Stimulated activated memory B cell treated with anti-CD40 and anti-IgM and Interleukin-4, amounts not matched to agents 10 μg/mL and 1 μg/mL and 100 μg/mL, for 72 hours (primary cell): ENCODE data around the gene CHD1.

Experiments used
- ATAC-seq: fragments of 150-1000 bp; cut with Tn5 transposase; 2 replicates; pipeline ENCODE4 v1.10.0; 2021
- H3K27ac Mint-ChIP-seq: one replicate; pipeline ENCODE4 v1.8.0; 2022; ENCODE audit warnings: mild to moderate bottlenecking, mixed read lengths
- H3K27me3 Mint-ChIP-seq: one replicate; pipeline ENCODE4 v1.8.0; 2022; ENCODE audit warnings: mixed read lengths
- H3K36me3 Mint-ChIP-seq: one replicate; pipeline ENCODE4 v1.8.0; 2022; ENCODE audit warnings: mixed read lengths
- H3K4me1 Mint-ChIP-seq: one replicate; pipeline ENCODE4 v1.8.0; 2022; ENCODE audit warnings: mixed read lengths
- H3K4me3 Mint-ChIP-seq: one replicate; pipeline ENCODE4 v1.8.0; 2022; ENCODE audit warnings: mild to moderate bottlenecking, moderate library complexity, mixed read lengths
- H3K9me3 Mint-ChIP-seq: one replicate; pipeline ENCODE4 v1.8.0; 2022; ENCODE audit warnings: mixed read lengths

CHD1 gene

DNA sequence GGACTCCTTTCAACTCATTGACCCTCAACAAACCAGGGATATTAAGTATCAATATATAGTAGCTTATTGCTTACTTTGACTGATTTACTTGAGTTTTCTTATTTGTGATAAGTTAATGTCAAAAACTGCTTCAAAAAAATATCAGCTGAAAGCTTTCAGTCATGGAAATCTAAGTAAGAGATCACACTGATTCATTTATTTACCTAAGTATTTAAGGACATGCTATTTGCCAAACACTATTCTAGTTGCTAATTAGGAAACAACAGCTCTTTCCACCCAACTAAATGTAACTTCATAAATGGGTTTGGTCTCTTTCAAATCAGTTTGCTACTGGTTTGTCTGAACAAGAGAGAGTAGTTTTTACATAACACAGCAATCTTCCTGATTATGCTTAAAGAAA, 48.2 kb downstream of the CHD1 start:
- Mint-ChIP-seq H3K4me3 (no peak overlapping the region), H3K9me3 (no peaks in the 10 kb centered on the region), H3K27me3 (no peaks in the 10 kb centered on the region), H3K36me3 (peaks cover 63% of the 10 kb centered on the region), H3K4me1 (peaks cover 5% of the 10 kb centered on the region), H3K27ac (no peak overlapping the region)
- no peak for ATAC-seq

DNA sequence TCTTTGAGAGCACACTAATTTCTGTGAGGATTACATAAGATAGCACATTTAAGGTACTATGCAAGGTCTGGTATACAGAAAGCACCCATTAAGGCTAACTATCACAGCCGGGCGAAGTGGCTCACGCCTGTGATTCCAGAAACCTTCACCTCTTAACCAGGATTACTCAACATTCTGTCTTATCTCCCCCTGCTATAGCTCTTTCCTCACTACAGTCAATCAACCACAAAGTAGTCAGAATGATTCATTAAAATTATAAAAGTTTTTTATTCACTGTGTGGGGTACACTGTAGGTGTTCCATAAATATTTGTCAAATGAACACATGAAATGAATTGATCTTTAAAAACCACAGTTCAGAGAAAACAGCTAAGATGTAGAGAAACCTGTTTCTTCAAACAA, 48.7 kb downstream of the CHD1 start:
- H3K4me1 Mint-ChIP-seq, result peaks cover 5% of the 10 kb centered on the region
- no peak overlapping the region for H3K4me3 Mint-ChIP-seq
- H3K9me3 Mint-ChIP-seq, result no peaks in the 10 kb centered on the region
- H3K27me3 Mint-ChIP-seq, result no peaks in the 10 kb centered on the region
- peaks cover 63% of the 10 kb centered on the region for H3K36me3 Mint-ChIP-seq
- no peak overlapping the region for H3K27ac Mint-ChIP-seq
- no peak for ATAC-seq

DNA sequence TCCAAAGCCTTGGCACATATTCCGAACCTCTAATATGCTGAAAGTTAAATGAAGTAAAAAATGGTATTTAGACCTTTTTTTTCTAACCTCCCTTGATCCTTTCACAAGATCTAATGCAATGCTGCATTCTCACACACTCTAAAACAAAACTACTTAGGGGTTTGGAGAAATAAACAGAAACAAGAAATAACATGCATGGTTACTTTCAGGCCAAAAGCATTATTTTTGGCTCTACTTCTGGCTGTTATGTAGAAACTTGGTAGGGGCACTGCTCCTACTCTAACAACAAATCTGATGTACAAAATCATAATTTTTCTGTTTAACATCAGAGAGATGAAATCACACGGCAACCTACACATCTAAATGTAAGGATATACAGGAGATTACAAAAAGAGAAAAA, 51.2 kb downstream of the CHD1 start:
- no peak for ATAC-seq
- no peak overlapping the region for H3K27ac Mint-ChIP-seq
- H3K4me1 Mint-ChIP-seq, result peaks cover 5% of the 10 kb centered on the region
- H3K27me3 Mint-ChIP-seq, result no peaks in the 10 kb centered on the region
- no peak overlapping the region for H3K4me3 Mint-ChIP-seq
- H3K9me3 Mint-ChIP-seq, result no peaks in the 10 kb centered on the region
- H3K36me3 Mint-ChIP-seq, result peaks cover 46% of the 10 kb centered on the region

DNA sequence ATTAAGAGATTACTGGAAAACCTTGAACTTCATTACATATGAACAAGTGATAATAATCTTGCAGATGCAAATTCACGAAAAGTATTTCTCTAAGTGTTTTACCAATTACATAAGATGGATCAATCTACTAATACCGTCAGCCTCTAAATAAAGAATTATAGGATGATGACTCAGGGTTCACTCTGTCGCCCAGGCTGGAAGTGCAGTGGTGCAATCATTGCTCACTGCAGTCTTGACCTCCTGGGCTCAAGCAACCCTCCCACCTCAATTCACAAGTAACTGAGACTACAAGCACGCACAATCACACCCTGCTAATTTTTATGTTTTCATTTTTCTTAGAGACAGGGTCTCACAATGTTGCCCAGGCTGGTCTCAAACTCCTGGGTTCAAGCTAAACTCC, 56.1 kb downstream of the CHD1 start:
- H3K27ac Mint-ChIP-seq, result no peak overlapping the region
- ATAC-seq, result no peak
- no peaks in the 10 kb centered on the region for H3K27me3 Mint-ChIP-seq
- peaks cover 44% of the 10 kb centered on the region for H3K36me3 Mint-ChIP-seq
- H3K4me3 Mint-ChIP-seq, result no peak overlapping the region
- no peaks in the 10 kb centered on the region for H3K9me3 Mint-ChIP-seq
- H3K4me1 Mint-ChIP-seq, result no peaks in the 10 kb centered on the region

DNA sequence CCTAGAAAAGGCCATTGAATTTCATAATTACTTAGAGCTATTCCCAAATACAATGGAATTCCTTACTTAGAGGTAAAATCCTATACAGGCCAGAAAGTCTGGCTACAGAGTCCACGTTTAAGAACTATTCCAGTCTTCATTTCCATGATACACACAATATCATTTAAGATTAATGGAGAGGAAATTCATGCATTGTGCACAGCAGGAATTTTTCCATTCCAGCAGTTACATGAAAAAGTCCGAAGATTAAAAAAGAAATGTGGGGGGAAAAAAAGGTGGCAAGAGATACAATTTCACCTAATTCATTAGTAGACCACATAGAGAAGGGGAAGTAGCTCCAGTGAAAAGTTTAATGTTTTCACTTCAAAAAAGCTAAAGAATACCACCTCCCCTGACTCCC, 63.1 kb downstream of the CHD1 start:
- no peak for ATAC-seq
- Mint-ChIP-seq H3K9me3 (no peaks in the 10 kb centered on the region), H3K4me1 (no peaks in the 10 kb centered on the region), H3K27ac (no peak overlapping the region), H3K27me3 (no peaks in the 10 kb centered on the region), H3K36me3 (peaks cover 49% of the 10 kb centered on the region), H3K4me3 (no peak overlapping the region)

DNA sequence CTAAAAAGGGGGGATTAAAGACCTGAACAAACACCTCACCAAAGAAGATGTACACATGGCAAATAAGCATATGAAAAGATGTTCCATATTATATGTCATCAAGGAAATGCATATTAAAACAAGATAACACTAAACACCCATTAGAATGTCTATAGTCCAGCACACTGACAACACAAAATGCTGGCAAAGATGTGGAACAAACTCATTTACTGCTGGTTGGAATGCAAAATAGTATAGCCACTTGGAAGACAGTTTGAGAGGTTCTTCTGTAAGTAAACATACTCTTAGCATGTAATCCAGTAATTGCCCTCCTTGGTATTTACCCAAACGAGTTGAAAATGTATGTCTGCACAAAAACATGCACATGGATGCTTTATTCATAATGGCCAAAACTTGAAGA, 81.8 kb downstream of the CHD1 start:
- no peak overlapping the region for H3K27ac Mint-ChIP-seq
- no peaks in the 10 kb centered on the region for H3K9me3 Mint-ChIP-seq
- ATAC-seq, result no peak
- H3K36me3 Mint-ChIP-seq, result no peaks in the 10 kb centered on the region
- no peaks in the 10 kb centered on the region for H3K4me1 Mint-ChIP-seq
- H3K27me3 Mint-ChIP-seq, result no peaks in the 10 kb centered on the region
- H3K4me3 Mint-ChIP-seq, result no peak overlapping the region

DNA sequence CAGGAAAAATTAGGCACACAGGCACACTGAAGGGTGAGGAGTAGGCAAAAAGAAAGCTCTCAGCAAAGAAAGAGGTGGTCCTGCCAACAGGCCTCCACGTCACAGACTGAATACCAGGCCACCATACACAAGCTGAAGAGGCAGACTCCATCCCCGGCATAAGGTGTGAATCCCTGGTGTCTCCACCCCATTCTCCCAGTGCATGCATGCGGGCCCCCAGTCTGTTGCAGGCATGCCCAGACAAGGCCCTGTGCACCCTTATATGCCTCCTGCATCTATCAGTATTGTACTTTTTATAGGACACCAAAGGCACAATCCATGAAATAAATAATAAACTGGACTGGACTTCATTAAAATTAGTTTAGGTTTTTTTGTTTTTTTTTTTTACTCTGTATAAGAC, 82.3 kb downstream of the CHD1 start:
- no peak for ATAC-seq
- H3K9me3 Mint-ChIP-seq, result no peaks in the 10 kb centered on the region
- no peaks in the 10 kb centered on the region for H3K27me3 Mint-ChIP-seq
- H3K27ac Mint-ChIP-seq, result no peak overlapping the region
- H3K4me3 Mint-ChIP-seq, result no peak overlapping the region
- H3K36me3 Mint-ChIP-seq, result no peaks in the 10 kb centered on the region
- H3K4me1 Mint-ChIP-seq, result no peaks in the 10 kb centered on the region

DNA sequence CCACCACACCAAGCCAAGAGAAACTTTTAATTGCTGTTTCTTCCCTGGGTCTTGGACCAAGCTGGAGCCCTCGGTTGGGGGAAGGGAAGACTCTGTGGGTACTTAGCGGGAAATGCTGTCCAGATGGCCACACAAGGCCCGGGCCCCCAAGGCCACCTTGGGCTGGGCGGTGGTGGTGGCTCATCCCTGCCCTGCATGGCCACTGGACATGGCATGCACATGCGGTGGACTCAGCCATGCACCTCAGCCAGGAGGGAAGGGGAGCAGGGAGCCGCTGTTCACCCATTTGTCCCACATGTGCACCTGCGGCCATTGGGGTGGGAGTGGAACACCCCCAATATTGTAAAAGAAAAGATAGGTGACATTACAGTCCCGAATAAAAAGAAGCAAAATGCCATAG, 82.9 kb downstream of the CHD1 start:
- no peaks in the 10 kb centered on the region for H3K36me3 Mint-ChIP-seq
- no peak for ATAC-seq
- H3K27me3 Mint-ChIP-seq, result no peaks in the 10 kb centered on the region
- no peak overlapping the region for H3K27ac Mint-ChIP-seq
- H3K4me1 Mint-ChIP-seq, result no peaks in the 10 kb centered on the region
- no peak overlapping the region for H3K4me3 Mint-ChIP-seq
- no peaks in the 10 kb centered on the region for H3K9me3 Mint-ChIP-seq

DNA sequence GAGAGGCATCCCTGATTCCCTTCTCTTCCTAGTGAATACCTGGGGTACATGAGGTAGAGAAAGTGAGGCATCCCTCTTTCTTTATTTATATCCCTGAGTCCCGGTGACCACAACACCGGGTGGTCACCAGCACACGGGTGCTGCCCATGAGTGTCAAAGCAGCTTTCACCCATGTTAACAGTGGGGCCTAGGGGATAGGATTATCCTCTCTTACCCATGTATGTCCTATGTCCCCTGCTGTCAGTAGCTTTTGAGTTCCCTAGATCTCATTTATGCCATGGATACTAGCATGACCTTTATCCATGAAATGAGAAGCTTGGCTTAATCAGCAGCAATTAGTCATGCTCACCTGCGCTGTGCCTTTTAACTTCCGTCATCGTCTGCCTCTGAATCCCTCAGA, 83.9 kb downstream of the CHD1 start:
- Mint-ChIP-seq H3K4me3 (no peak overlapping the region), H3K27me3 (no peaks in the 10 kb centered on the region), H3K9me3 (no peaks in the 10 kb centered on the region), H3K27ac (no peak overlapping the region), H3K36me3 (no peaks in the 10 kb centered on the region), H3K4me1 (no peaks in the 10 kb centered on the region)
- no peak for ATAC-seq

DNA sequence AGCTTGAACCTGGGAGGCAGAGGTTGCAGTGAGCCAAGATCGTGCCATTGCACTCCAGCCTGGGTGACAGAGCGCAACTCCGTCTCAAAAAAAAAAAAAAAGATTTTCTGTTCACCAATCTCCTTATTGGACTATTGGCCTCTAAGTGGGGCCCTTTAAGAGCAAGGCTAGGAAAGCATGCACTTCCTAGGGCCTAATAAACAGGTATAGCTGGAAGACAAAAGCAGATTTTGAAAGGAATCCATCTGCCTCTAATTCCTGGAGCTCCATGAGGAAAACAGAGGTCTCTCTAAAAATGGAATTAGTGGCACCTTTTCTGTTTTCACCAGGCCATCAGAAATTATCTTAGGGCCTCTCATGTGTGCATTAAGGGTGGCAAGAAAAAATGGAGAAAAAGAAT, 85.3 kb downstream of the CHD1 start:
- ATAC-seq, result no peak
- H3K27ac Mint-ChIP-seq, result no peak overlapping the region
- H3K36me3 Mint-ChIP-seq, result no peaks in the 10 kb centered on the region
- no peaks in the 10 kb centered on the region for H3K4me1 Mint-ChIP-seq
- no peak overlapping the region for H3K4me3 Mint-ChIP-seq
- no peaks in the 10 kb centered on the region for H3K27me3 Mint-ChIP-seq
- no peaks in the 10 kb centered on the region for H3K9me3 Mint-ChIP-seq

DNA sequence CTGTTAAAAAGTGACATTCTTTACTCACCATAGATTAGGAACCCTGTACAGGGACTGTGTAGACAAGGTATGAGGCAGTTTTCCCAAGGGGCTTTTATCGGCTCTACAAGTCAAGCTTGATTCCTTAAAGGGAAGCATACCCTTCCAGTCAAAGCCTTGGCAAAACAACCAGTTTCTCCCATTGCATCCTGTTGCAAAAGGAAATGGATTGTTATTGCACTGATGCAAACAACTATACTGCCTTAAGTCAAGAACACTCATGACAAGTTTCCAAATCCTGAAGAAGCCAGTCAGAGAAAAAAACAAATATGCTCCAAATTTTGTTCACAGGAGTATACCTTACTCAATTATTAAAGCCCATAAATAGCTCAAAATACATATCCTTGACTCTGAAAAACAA, 87.9 kb downstream of the CHD1 start:
- Mint-ChIP-seq H3K27me3 (no peaks in the 10 kb centered on the region), H3K9me3 (no peaks in the 10 kb centered on the region), H3K36me3 (no peaks in the 10 kb centered on the region), H3K27ac (no peak overlapping the region), H3K4me1 (no peaks in the 10 kb centered on the region), H3K4me3 (no peak overlapping the region)
- ATAC-seq, result no peak

DNA sequence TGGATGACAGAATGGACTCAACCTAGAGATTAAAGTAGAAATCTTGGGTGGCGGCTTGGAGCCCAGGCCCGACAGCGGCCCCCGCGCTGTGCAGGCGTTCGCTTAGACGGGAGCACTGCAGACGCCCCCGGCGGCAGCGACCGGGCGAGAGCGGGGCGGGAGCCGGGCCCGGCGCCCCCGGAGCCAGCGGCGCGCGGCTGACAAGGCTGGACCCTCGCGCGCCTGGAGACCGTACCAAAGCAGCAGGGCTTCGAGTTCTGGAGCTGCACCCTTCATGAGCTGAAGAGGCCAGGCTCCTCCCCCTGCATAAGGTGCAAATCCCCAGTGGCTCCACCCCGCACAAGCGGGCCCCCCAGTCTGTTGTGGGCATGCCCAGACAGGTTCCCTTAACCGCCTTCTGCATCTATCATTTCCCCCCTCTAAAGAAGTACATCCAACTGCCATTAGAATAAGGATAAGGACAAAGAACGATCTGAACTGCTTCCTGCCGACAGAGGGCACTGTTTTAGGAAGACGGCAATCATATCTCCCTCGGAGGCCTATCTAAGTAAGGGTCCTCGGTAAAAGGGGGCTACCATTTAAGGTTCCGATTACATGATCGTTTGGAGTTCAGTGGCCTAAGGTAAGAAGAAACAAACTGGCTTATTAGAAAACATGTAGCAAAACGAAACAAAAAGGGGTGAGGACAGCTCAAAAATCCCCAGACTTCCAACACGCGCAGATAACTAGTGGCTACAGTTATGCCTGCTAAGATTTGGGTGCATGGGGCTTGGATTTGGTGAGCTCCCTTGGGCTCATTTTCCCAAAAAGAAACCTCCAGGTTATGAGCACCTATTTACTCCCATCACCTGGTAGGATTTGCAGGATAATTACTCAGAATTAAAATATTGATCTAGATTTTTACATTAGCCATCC, 89.1 kb downstream of the CHD1 start:
- H3K36me3 Mint-ChIP-seq, result no peaks in the 10 kb centered on the region
- H3K4me3 Mint-ChIP-seq, result peak overlapping the region; percentile 16
- H3K9me3 Mint-ChIP-seq, result no peaks in the 10 kb centered on the region
- no peak overlapping the region for H3K27ac Mint-ChIP-seq
- no peaks in the 10 kb centered on the region for H3K27me3 Mint-ChIP-seq
- no peaks in the 10 kb centered on the region for H3K4me1 Mint-ChIP-seq
- ATAC-seq, result peak; percentile 45

DNA sequence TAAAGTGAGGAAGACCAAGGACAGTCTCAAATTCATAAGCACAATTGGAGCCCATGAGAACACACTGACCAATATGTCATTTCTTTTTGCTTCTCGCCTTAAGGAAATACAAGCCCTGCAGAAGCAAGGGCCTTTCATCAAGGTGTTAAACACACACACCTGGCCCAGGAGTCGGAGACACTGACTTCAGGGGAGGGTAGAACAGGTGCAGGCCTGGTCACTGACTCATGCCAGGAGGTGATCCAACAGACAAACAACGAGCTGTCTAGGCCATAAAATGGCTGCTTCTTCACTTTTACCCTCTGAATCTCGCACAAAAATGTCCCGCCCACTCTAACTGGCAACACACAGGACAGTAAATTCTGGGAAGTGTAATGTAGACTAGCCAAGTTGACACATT, 92.6 kb downstream of the CHD1 start:
- no peaks in the 10 kb centered on the region for H3K27me3 Mint-ChIP-seq
- H3K36me3 Mint-ChIP-seq, result peaks cover 9% of the 10 kb centered on the region
- no peaks in the 10 kb centered on the region for H3K4me1 Mint-ChIP-seq
- no peak for ATAC-seq
- no peak overlapping the region for H3K4me3 Mint-ChIP-seq
- no peak overlapping the region for H3K27ac Mint-ChIP-seq
- no peaks in the 10 kb centered on the region for H3K9me3 Mint-ChIP-seq

DNA sequence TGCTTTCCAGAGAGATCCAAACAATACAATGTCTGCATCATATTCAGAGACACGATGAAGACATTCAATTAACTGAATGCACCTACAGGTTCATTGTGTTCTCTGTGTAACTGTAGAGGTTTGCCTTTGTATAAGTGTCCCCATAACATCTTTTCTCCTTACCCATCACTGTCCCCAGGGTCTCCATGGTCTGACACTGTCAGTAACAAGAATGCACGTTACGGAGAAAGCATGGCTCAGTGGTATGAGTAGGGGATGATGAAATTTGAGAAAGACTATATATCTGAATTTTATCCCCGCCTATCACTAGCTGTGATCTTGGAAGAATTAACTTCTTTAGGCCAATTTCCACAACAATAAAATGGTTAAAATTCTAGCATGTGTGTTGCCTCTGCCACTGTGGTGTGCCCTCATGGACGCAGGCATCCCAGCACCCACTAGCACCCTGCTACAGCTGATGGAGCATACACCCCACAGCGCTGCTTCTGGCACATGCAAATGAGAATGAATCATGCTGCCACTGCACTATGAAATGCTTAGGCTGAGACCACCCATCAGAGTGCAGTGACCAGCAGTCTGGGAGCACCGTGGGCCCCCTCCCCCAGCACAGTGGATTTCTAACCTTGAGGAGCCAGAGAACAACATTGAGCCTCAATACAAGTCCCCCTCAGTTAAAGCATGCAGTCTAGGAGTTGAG, 101.1 kb downstream of the CHD1 start:
- ATAC-seq, result no peak
- no peaks in the 10 kb centered on the region for H3K9me3 Mint-ChIP-seq
- H3K36me3 Mint-ChIP-seq, result no peaks in the 10 kb centered on the region
- H3K27ac Mint-ChIP-seq, result no peak overlapping the region
- H3K4me1 Mint-ChIP-seq, result no peaks in the 10 kb centered on the region
- H3K4me3 Mint-ChIP-seq, result no peak overlapping the region
- H3K27me3 Mint-ChIP-seq, result no peaks in the 10 kb centered on the region

DNA sequence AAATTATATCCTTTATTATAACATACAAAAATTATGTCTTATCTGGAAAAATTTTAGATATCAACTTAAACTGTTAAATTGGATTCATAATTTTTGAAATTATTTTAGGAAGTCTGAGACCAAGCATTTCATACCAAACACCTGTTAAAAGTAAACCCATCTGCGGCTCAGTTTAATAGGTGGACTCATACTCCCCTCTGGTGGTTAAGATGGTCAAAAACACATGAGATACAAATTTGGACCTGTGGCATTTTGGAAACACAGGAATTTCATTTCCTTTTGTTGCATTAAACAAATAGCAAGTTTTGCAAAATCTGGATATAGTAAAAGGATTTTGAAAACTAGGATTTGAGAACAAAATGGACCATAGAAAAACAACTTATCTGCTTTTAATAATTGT, 101.6 kb downstream of the CHD1 start:
- Mint-ChIP-seq H3K27me3 (no peaks in the 10 kb centered on the region), H3K4me3 (no peak overlapping the region), H3K36me3 (no peaks in the 10 kb centered on the region), H3K9me3 (no peaks in the 10 kb centered on the region), H3K4me1 (no peaks in the 10 kb centered on the region), H3K27ac (no peak overlapping the region)
- no peak for ATAC-seq
